IMR-90 (cell line): ENCODE measurements around the gene PDE11A. TPM values are rescaled to one million over a fixed set of nuclear protein-coding genes. Genes with fewer than 3 reads are reported as not detected.
A peak's percentile ranks its signal among the peaks of the same experiment; 100 is the strongest.

Experiments
- ATAC-seq: fragments of 200-7000 bp; cut with Tn5 transposase; 2 replicates; pipeline ENCODE4 v1.9.1; 2020; ENCODE audit warnings: low read depth, mild to moderate bottlenecking, moderate library complexity
- BruUV-seq: library from RNA; stranded (reverse); fragments of 400-500 nt; replicated peaks from 2 replicates; lab custom pipeline; 2021; lab: Mats Ljungman, UMichigan
- CTCF ChIA-PET: fragments of 300-600 bp; formaldehyde crosslinking; extraction: SDS; loops from one replicate; lab custom pipeline; 2021; ENCODE audit warnings: antibody characterized with exemption; lab: Yijun Ruan, JAX
- POLR2A ChIA-PET: fragments of 300-600 bp; sonication (Branson Sonifier 250); formaldehyde crosslinking; loops from one replicate; lab custom pipeline; 2022; ENCODE audit warnings: antibody characterized with exemption; ENCODE audit not compliant: unreplicated experiment; lab: Charles Lee
- DNase-seq: peaks from one replicate; pipeline ENCODE4 v3.0.0; 2013
- H2AFZ ChIP-seq: replicated peaks from 2 replicates; pipeline ENCODE3; 2013; ENCODE audit warnings: low read length, mild to moderate bottlenecking; ENCODE audit not compliant: poor library complexity
- H2AK5ac ChIP-seq: 2 replicates; pipeline ENCODE4 v1.6.1; 2013; ENCODE audit warnings: low read depth, low read length, inconsistent platforms
- H2AK9ac ChIP-seq: replicated peaks from 2 replicates; pipeline ENCODE3; 2013; ENCODE audit warnings: mild to moderate bottlenecking, low read depth, low read length, moderate library complexity; ENCODE audit not compliant: poor library complexity
- H2BK120ac ChIP-seq: 2 replicates; pipeline ENCODE4 v1.6.1; 2013; ENCODE audit warnings: low read depth, low read length, inconsistent platforms
- H2BK15ac ChIP-seq: 3 replicates; pipeline ENCODE4 v1.6.1; 2013; ENCODE audit warnings: low read depth, low read length, inconsistent platforms
- H2BK20ac ChIP-seq: 2 replicates; pipeline ENCODE4 v1.6.1; 2013; ENCODE audit warnings: low read depth, mild to moderate bottlenecking, inconsistent platforms, low read length, moderate library complexity
- H2BK5ac ChIP-seq: 2 replicates; pipeline ENCODE4 v1.6.1; 2013; ENCODE audit warnings: mild to moderate bottlenecking, low read depth, low read length, inconsistent platforms; ENCODE audit not compliant: poor library complexity, severe bottlenecking
- H3K14ac ChIP-seq: replicated peaks from 2 replicates; pipeline ENCODE4 v1.6.1; 2013; ENCODE audit warnings: low read depth, low read length, inconsistent platforms
- H3K18ac ChIP-seq: 2 replicates; pipeline ENCODE4 v1.6.1; 2013; ENCODE audit warnings: low read depth, low read length, control low read depth
- H3K23ac ChIP-seq: 2 replicates; pipeline ENCODE4 v1.6.1; 2013; ENCODE audit warnings: low read depth, low read length, inconsistent platforms
- H3K27ac ChIP-seq: 2 replicates; pipeline ENCODE4 v1.5.1; 2013; ENCODE audit warnings: mild to moderate bottlenecking, control low read depth, low read length; ENCODE audit not compliant: insufficient read depth
- H3K27me3 ChIP-seq: 2 replicates; pipeline ENCODE4 v1.6.1; 2013; ENCODE audit warnings: low read length; ENCODE audit not compliant: control insufficient read depth, insufficient read depth
- H3K36me3 ChIP-seq: 2 replicates; pipeline ENCODE4 v1.6.1; 2013; ENCODE audit warnings: low read length, mixed read lengths; ENCODE audit not compliant: control insufficient read depth, insufficient read depth
- H3K4ac ChIP-seq: 2 replicates; pipeline ENCODE4 v1.6.1; 2013; ENCODE audit warnings: low read depth, low read length, inconsistent platforms
- H3K4me1 ChIP-seq: 2 replicates; pipeline ENCODE4 v1.6.1; 2013; ENCODE audit warnings: low read length, mixed read lengths; ENCODE audit not compliant: control insufficient read depth, insufficient read depth
- H3K4me2 ChIP-seq: 2 replicates; pipeline ENCODE4 v1.6.1; 2013; ENCODE audit warnings: low read depth, mild to moderate bottlenecking, control low read depth, low read length, moderate library complexity
- H3K4me3 ChIP-seq: 2 replicates; pipeline ENCODE4 v1.5.1; 2013; ENCODE audit warnings: low read depth, mild to moderate bottlenecking, control low read depth, low read length, moderate library complexity; ENCODE audit not compliant: insufficient read depth
- H3K56ac ChIP-seq: 2 replicates; pipeline ENCODE4 v1.6.1; 2013; ENCODE audit warnings: low read length, inconsistent platforms; ENCODE audit not compliant: insufficient read depth; ENCODE audit errors: extremely low read depth
- H3K79me1 ChIP-seq, 2 experiments: 2 replicates each; pipeline ENCODE4 v1.6.1; 2013; ENCODE audit warnings: low read length in 2 of 2, inconsistent platforms in 1 of 2, low read depth in 1 of 2
- H3K9ac ChIP-seq: 2 replicates; pipeline ENCODE4 v1.6.1; 2013; ENCODE audit warnings: low read depth, low read length, control low read depth
- H3K9me1 ChIP-seq: 2 replicates; pipeline ENCODE4 v1.6.1; 2013; ENCODE audit warnings: low read length, inconsistent platforms; ENCODE audit not compliant: insufficient read depth
- H3K9me3 ChIP-seq: 2 replicates; pipeline ENCODE4 v1.6.1; 2013; ENCODE audit warnings: low read length; ENCODE audit not compliant: control insufficient read depth, insufficient read depth
- H4K20me1 ChIP-seq: 2 replicates; pipeline ENCODE4 v1.6.1; 2013; ENCODE audit warnings: low read length, inconsistent platforms; ENCODE audit not compliant: insufficient read depth
- H4K5ac ChIP-seq: 2 replicates; pipeline ENCODE4 v1.6.1; 2013; ENCODE audit warnings: mild to moderate bottlenecking, low read depth, low read length, control low read depth
- H4K8ac ChIP-seq, 2 experiments: 2 replicates each; pipeline ENCODE4 v1.6.1; 2013; ENCODE audit warnings: low read depth in 2 of 2, low read length in 2 of 2, control low read depth in 1 of 2, inconsistent platforms in 1 of 2
- H4K91ac ChIP-seq: 2 replicates; pipeline ENCODE4 v1.6.1; 2013; ENCODE audit warnings: low read depth, low read length, inconsistent platforms; ENCODE audit not compliant: insufficient read depth
- CEBPB ChIP-seq: IDR thresholded peaks from 2 replicates; pipeline ENCODE4 v1.6.1; 2012; ENCODE audit warnings: low read depth, low read length, improper control_type of control experiment
- CHD1 ChIP-seq: IDR thresholded peaks from 2 replicates; pipeline ENCODE4 v1.6.1; 2012; ENCODE audit warnings: low read depth, low read length, improper control_type of control experiment
- CTCF ChIP-seq: conservative IDR thresholded peaks from 2 replicates; pipeline ENCODE4 v1.5.1; 2012; ENCODE audit warnings: mild to moderate bottlenecking, low read depth, low read length, improper control_type of control experiment
- ELK1 ChIP-seq: fragments of 150-350 bp; IDR thresholded peaks from 2 replicates; pipeline ENCODE4 v1.6.1; 2016; ENCODE audit warnings: low read depth, mild to moderate bottlenecking, low read length, moderate library complexity, borderline replicate concordance
- MAFK ChIP-seq: IDR thresholded peaks from 2 replicates; pipeline ENCODE4 v1.6.1; 2012; ENCODE audit warnings: low read depth, low read length, improper control_type of control experiment
- MAZ ChIP-seq: IDR thresholded peaks from 2 replicates; pipeline ENCODE4 v1.6.1; 2012; ENCODE audit warnings: low read depth, mild to moderate bottlenecking, low read length, improper control_type of control experiment, moderate library complexity, borderline replicate concordance
- MXI1 ChIP-seq: IDR thresholded peaks from 2 replicates; pipeline ENCODE4 v1.6.1; 2012; ENCODE audit warnings: low read depth, mild to moderate bottlenecking, low read length, moderate library complexity, borderline replicate concordance
- POLR2A ChIP-seq: IDR thresholded peaks from 2 replicates; pipeline ENCODE4 v1.6.1; 2012; ENCODE audit warnings: mild to moderate bottlenecking, low read depth, low read length
- RAD21 ChIP-seq: IDR thresholded peaks from 2 replicates; pipeline ENCODE4 v1.6.1; 2012; ENCODE audit warnings: low read length, improper control_type of control experiment
- SMC3 ChIP-seq: fragments of 150-350 bp; IDR thresholded peaks from 2 replicates; pipeline ENCODE4 v1.6.1; 2016; ENCODE audit warnings: low read depth, mild to moderate bottlenecking, antibody characterized with exemption, low read length, moderate library complexity
- USF2 ChIP-seq: fragments of 150-350 bp; IDR thresholded peaks from 2 replicates; pipeline ENCODE4 v1.6.1; 2017; ENCODE audit warnings: mild to moderate bottlenecking, antibody characterized with exemption, low read length, low read depth
- WGBS, 2 experiments: methylation state at CpG; one replicate each; pipeline versions ENCODE4 v1.1.5 to v1.1.7; 2013; ENCODE audit warnings: missing lambda C conversion rate in 2 of 2; ENCODE audit not compliant: insufficient read length in 1 of 2; ENCODE audit errors: extremely low coverage in 2 of 2; 5-methylcytosine and 5-hydroxymethylcytosine counted together
- dilution Hi-C: fragments of 300-500 bp; cut with HindIII; formaldehyde crosslinking; loops from one replicate; pipeline ENCODE4 v1.14.3; 2018; ENCODE audit warnings: low sequenced_read_pairs; ENCODE audit not compliant: unreplicated experiment
- in situ Hi-C: fragments of 300-500 bp; cut with MboI; formaldehyde crosslinking; loops from 3 replicates; pipeline ENCODE4 v1.14.3; 2019; ENCODE audit warnings: low sequenced_read_pairs, inconsistent platforms, mixed read lengths
- intact Hi-C: fragments of 100-400 bp; cut with micrococcal nuclease; formaldehyde crosslinking; loops from 2 replicates; pipeline ENCODE4 v1.10.0; 2022
- polyA plus RNA-seq, 3 experiments: library from polyadenylated mRNA; depleted of rRNA; stranded (reverse); fragments of >200 nt; gene quantifications; 2 replicates each; pipeline ENCODE4 v1.2.3, GENCODE V29; 2012; ENCODE audit warnings: low replicate concordance in 1 of 3
- total RNA-seq: library from RNA; depleted of rRNA; stranded (reverse); fragments of >200 nt; gene quantifications from 2 replicates; pipeline ENCODE4 v1.2.3, GENCODE V29; 2012

PDE11A gene
- total and polyA plus RNA-seq, 2 of the 4 experiments (the other 2 are of a cell fraction) = 0.21 to 0.72 TPM

GRCh38 chr2:177983183-177983788 is 89.3 kb downstream of the PDE11A start:
- Histone ChIP-seq H3K14ac (no peak overlapping the region), H4K20me1 (no peaks in the 10 kb centered on the region), H3K27ac (no peak overlapping the region), H3K4me1 (no peaks in the 10 kb centered on the region), H3K36me3 (no peaks in the 10 kb centered on the region), H3K4me2 (no peak overlapping the region), H3K18ac (no peak overlapping the region), H2BK120ac (no peak overlapping the region), H4K8ac (no peak overlapping the region), H4K5ac (no peak overlapping the region), H3K79me1 (no peaks in the 10 kb centered on the region), H2AK9ac (no peak overlapping the region), H3K27me3 (no peaks in the 10 kb centered on the region; the same call in 1 of the 2 replicates), H3K23ac (no peak overlapping the region), H2AFZ (no peak overlapping the region), H2BK5ac (no peak overlapping the region), H3K9ac (no peak overlapping the region), H3K4ac (no peak overlapping the region), H4K91ac (no peak overlapping the region), H3K9me3 (no peaks in the 10 kb centered on the region), H3K4me3 (no peak overlapping the region), H2BK15ac (no peak overlapping the region), H3K9me1 (no peaks in the 10 kb centered on the region), H3K56ac (no peak overlapping the region), H2BK20ac (no peak overlapping the region), H2AK5ac (no peak overlapping the region)
- ChIA-PET CTCF (interaction anchor here (0.6 to 3.1 kb wide), 5 partner anchors 10 to 128 kb away, joined by 3 to 18 read pairs (median 4); partner anchors contain the start of gene RBM45), POLR2A (no interaction called here)
- no CpG with 5 or more reads among the region's 2 CpGs for WGBS, 2 experiments
- BruUV-seq = no TSS peak
- DNase-seq = peak; percentile 71
- dilution Hi-C loops = no loop called here
- in situ Hi-C loops = no loop called here
- intact Hi-C loops = loop anchor here (1.0 to 10.0 kb wide), 2 partner anchors 129 to 212 kb away; partner anchors contain the start of genes OSBPL6 and RBM45
- TF ChIP-seq CHD1 (no peak), ELK1 (no peak), RAD21 (peak; percentile 84), MAZ (no peak), USF2 (no peak), CEBPB (no peak), MAFK (no peak), POLR2A (no peak), SMC3 (peak; percentile 68), MXI1 (no peak), CTCF (peak; percentile 86)
- peak; percentile 96 for ATAC-seq
